GM18505 (cell line): ENCODE results near the gene ZBTB48.

Experiments used
- ATAC-seq: cut with Tn5 transposase; IDR thresholded peaks from one replicate; pipeline ENCODE4 v1.9.1; 2021; ENCODE audit not compliant: unreplicated experiment
- POLR2A ChIP-seq: IDR thresholded peaks from 4 replicates; pipeline ENCODE4 v1.6.1; 2011; ENCODE audit warnings: borderline replicate concordance; ENCODE audit not compliant: insufficient read depth, insufficient read length; ENCODE audit errors: extremely low read depth

The ZBTB48 gene

GRCh38 chr1:6622396-6623152 lies 42.8 kb downstream of the ZBTB48 start:
- TF ChIP-seq POLR2A = no peak
- no peak for ATAC-seq

- TF ChIP-seq POLR2A = no peak
- ATAC-seq = no peak
Observed at GRCh38 chr1:6623269-6623965, 43.6 kb downstream of the ZBTB48 start.

- peak; percentile 74 for ATAC-seq
- no peak for TF ChIP-seq POLR2A
Observed at GRCh38 chr1:6624710-6625583, 45.2 kb downstream of the ZBTB48 start, which contains the start of gene THAP3. Gene THAP3 (plus strand): TSS chr1:6624868. CDS start chr1:6625219, 351 bp downstream.

- TF ChIP-seq POLR2A = no peak
- ATAC-seq = no peak
Observed at GRCh38 chr1:6625584-6626149, 45.9 kb downstream of the ZBTB48 start.

- TF ChIP-seq POLR2A = no peak
- ATAC-seq = no peak
Observed at GRCh38 chr1:6627031-6627430, 47.2 kb downstream of the ZBTB48 start.

- TF ChIP-seq POLR2A = no peak
- ATAC-seq = no peak
Observed at GRCh38 chr1:6627841-6628545, 48.2 kb downstream of the ZBTB48 start.

GRCh38 chr1:6628971-6629479 lies 49.2 kb downstream of the ZBTB48 start:
- no peak for ATAC-seq
- TF ChIP-seq POLR2A = no peak

GRCh38 chr1:6630027-6630426 lies 50.2 kb downstream of the ZBTB48 start:
- TF ChIP-seq POLR2A = no peak
- no peak for ATAC-seq

GRCh38 chr1:6631058-6631457 lies 51.3 kb downstream of the ZBTB48 start:
- ATAC-seq = no peak
- no peak for TF ChIP-seq POLR2A

GRCh38 chr1:6632588-6633514 lies 53.1 kb downstream of the ZBTB48 start:
- no peak for ATAC-seq
- TF ChIP-seq POLR2A = no peak

- ATAC-seq = no peak
Observed at GRCh38 chr1:6634371-6635052, 54.7 kb downstream of the ZBTB48 start.

More at GRCh38 chr1:6634371-6635052, 54.7 kb downstream of the ZBTB48 start:
- no peak for TF ChIP-seq POLR2A
